Caco-2 (cell line): ENCODE results near the gene HERC4. TPM values are rescaled to one million over a fixed set of nuclear protein-coding genes. Genes with fewer than 3 reads are reported as not detected.

Experiments
- BruUV-seq: library from RNA; stranded (reverse); fragments of 400-500 nt; replicated peaks from 2 replicates; lab custom pipeline; 2021; lab: Mats Ljungman, UMichigan
- CTCF ChIA-PET: fragments of 300-600 bp; sonication (Branson Sonifier 250); formaldehyde crosslinking; loops from one replicate; lab custom pipeline; 2022; ENCODE audit warnings: antibody characterized with exemption; lab: Charles Lee
- POLR2A ChIA-PET: fragments of 300-600 bp; sonication (Branson Sonifier 250); formaldehyde crosslinking; loops from one replicate; lab custom pipeline; 2022; ENCODE audit warnings: antibody characterized with exemption; lab: Charles Lee
- DNase-seq, 2 experiments: peaks; one replicate each; pipeline versions ENCODE4 v3.0.0 to v3.0.0-alpha.2; 2020 to 2022
- H3K27me3 ChIP-seq: replicated peaks from 2 replicates; pipeline ENCODE4 v1.6.0; 2011; ENCODE audit warnings: low read length; ENCODE audit not compliant: control insufficient read depth, insufficient read depth
- H3K36me3 ChIP-seq: 2 replicates; pipeline ENCODE4 v1.5.1; 2011; ENCODE audit warnings: low read length; ENCODE audit not compliant: control insufficient read depth, insufficient read depth
- H3K4me1 ChIP-seq: fragments of 250-450 bp; sonication (Bioruptor Pico); 2 replicates; pipeline ENCODE4 v1.5.1; 2020; ENCODE audit warnings: mild to moderate bottlenecking
- H3K4me3 ChIP-seq: 2 replicates; pipeline ENCODE4 v1.5.1; 2011; ENCODE audit warnings: low read depth, mild to moderate bottlenecking, control low read depth, low read length
- H3K9me3 ChIP-seq: fragments of 250-450 bp; sonication (Bioruptor Pico); 2 replicates; pipeline ENCODE4 v1.5.1; 2020; ENCODE audit warnings: mild to moderate bottlenecking, moderate library complexity
- H3K27ac Mint-ChIP-seq: one replicate; pipeline ENCODE4 v1.8.0; 2022; ENCODE audit warnings: mixed read lengths; ENCODE audit not compliant: unreplicated experiment
- H3K27me3 Mint-ChIP-seq: one replicate; pipeline ENCODE4 v1.8.0; 2022; ENCODE audit warnings: mixed read lengths; ENCODE audit not compliant: insufficient read depth, unreplicated experiment
- H3K36me3 Mint-ChIP-seq: one replicate; pipeline ENCODE4 v1.8.0; 2022; ENCODE audit warnings: mild to moderate bottlenecking, mixed read lengths; ENCODE audit not compliant: insufficient read depth, unreplicated experiment
- H3K4me1 Mint-ChIP-seq: one replicate; pipeline ENCODE4 v1.8.0; 2022; ENCODE audit warnings: low read depth, mixed read lengths; ENCODE audit not compliant: unreplicated experiment
- H3K4me3 Mint-ChIP-seq: one replicate; pipeline ENCODE4 v1.8.0; 2022; ENCODE audit warnings: mild to moderate bottlenecking, moderate library complexity, mixed read lengths; ENCODE audit not compliant: unreplicated experiment
- H3K9me3 Mint-ChIP-seq: one replicate; pipeline ENCODE4 v1.8.0; 2022; ENCODE audit warnings: mixed read lengths; ENCODE audit not compliant: unreplicated experiment
- intact Hi-C: fragments of 100-400 bp; cut with micrococcal nuclease; formaldehyde crosslinking; loops from one replicate; pipeline ENCODE4 v1.10.0; 2022; ENCODE audit not compliant: unreplicated experiment
- total RNA-seq: library from RNA; stranded (reverse); gene quantifications from 2 replicates; pipeline ENCODE4 v1.2.3, GENCODE V29; 2022
- TF ChIP-seq, protein P1 (sequence below), 2 experiments: fragments of 200-600 bp in 1 of 2; IDR thresholded peaks; 1 replicate in 1 of 2; 2 replicates in 1 of 2; pipeline versions ENCODE4 v1.5.1 to v1.8.0; 2011 to 2022; ENCODE audit warnings: antibody characterized with exemption in 1 of 2, control low read depth in 1 of 2, inconsistent platforms in 1 of 2, low read depth in 1 of 2, low read length in 1 of 2, mild to moderate bottlenecking in 1 of 2, moderate library complexity in 1 of 2; ENCODE audit not compliant: insufficient read depth in 1 of 2, severe bottlenecking in 1 of 2, unreplicated experiment in 1 of 2

The HERC4 gene
- total RNA-seq, 1 experiment from 2014 or later = 59.4 TPM

DNA sequence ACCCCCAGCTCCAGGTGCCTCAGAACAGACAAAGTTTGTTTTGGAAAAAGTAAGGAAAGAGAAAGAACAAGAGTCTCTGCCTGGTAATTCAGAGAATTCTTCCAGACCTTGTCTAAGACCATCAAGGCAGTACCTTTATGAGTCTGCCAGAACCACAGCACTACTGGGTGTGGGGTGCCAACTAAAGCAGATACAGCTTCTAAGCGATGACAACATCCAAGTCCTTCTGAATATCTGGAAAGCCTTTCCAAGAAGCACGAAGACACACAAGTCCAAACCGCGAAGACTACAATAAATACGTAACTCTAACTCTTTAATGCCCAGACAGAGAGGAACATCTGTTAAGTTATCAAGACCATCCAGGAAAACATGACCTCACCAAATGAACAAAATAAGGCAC lies 96.3 kb downstream of the HERC4 start:
- DNase-seq = no peak
- H3K9me3 ChIP-seq = no peaks in the 10 kb centered on the region
- ChIA-PET CTCF (no interaction called here), POLR2A (no interaction called here)
- no peaks in the 10 kb centered on the region for H3K27me3 ChIP-seq
- Mint-ChIP-seq H3K4me3 (no peak overlapping the region), H3K27me3 (no peaks in the 10 kb centered on the region), H3K27ac (peak overlapping the region; percentile 5), H3K36me3 (peaks cover 43% of the 10 kb centered on the region), H3K9me3 (peaks cover under 1% of the 10 kb centered on the region), H3K4me1 (peaks cover 22% of the 10 kb centered on the region)
- TF ChIP-seq, protein P1, sequence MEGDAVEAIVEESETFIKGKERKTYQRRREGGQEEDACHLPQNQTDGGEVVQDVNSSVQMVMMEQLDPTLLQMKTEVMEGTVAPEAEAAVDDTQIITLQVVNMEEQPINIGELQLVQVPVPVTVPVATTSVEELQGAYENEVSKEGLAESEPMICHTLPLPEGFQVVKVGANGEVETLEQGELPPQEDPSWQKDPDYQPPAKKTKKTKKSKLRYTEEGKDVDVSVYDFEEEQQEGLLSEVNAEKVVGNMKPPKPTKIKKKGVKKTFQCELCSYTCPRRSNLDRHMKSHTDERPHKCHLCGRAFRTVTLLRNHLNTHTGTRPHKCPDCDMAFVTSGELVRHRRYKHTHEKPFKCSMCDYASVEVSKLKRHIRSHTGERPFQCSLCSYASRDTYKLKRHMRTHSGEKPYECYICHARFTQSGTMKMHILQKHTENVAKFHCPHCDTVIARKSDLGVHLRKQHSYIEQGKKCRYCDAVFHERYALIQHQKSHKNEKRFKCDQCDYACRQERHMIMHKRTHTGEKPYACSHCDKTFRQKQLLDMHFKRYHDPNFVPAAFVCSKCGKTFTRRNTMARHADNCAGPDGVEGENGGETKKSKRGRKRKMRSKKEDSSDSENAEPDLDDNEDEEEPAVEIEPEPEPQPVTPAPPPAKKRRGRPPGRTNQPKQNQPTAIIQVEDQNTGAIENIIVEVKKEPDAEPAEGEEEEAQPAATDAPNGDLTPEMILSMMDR (IDR thresholded peaks at IDR 0.05; ENCODE audit: insufficient read depth in 1 of 2, low read depth in 1 of 2, low read length in 1 of 2, severe bottlenecking in 1 of 2, unreplicated experiment in 1 of 2) = no peak
- H3K4me3 ChIP-seq = no peak overlapping the region
- peaks cover 11% of the 10 kb centered on the region; the same call in 1 of the 2 replicates for H3K4me1 ChIP-seq
- H3K36me3 ChIP-seq = peaks cover 7% of the 10 kb centered on the region
- intact Hi-C loops = no loop called here
- BruUV-seq = no TSS peak

DNA sequence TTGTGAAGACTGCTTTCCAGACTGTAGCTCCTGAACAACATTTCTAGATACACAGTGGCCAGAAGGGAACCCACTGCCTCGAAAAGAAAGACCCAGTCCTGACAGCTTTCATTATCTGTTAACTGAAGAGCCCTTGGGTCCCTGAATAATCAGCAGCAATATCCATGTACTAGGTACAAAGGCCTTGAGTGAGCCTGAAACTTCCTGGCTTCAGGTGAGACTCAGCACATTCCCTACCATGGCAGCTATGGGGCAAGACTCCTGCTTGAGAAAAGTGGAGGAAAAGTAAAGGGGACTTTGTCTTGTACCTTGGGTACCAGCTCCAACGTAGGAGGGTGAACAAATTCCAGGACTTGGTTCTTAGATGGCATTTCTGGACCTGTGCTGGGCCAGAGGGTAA lies 97.8 kb downstream of the HERC4 start:
- Mint-ChIP-seq H3K9me3 (peaks cover 9% of the 10 kb centered on the region), H3K27me3 (no peaks in the 10 kb centered on the region), H3K4me1 (peaks cover 22% of the 10 kb centered on the region), H3K27ac (no peak overlapping the region), H3K4me3 (no peak overlapping the region), H3K36me3 (peaks cover 41% of the 10 kb centered on the region)
- CTCF ChIA-PET = no interaction called here
- POLR2A ChIA-PET = no interaction called here
- no peaks in the 10 kb centered on the region for H3K27me3 ChIP-seq
- no peak for DNase-seq
- H3K9me3 ChIP-seq = no peaks in the 10 kb centered on the region
- TF ChIP-seq, protein P1 (IDR thresholded peaks at IDR 0.05; ENCODE audit: insufficient read depth in 1 of 2, low read depth in 1 of 2, low read length in 1 of 2, severe bottlenecking in 1 of 2, unreplicated experiment in 1 of 2) = no peak
- H3K36me3 ChIP-seq = peaks cover 7% of the 10 kb centered on the region
- H3K4me1 ChIP-seq = peaks cover 11% of the 10 kb centered on the region; the same call in 1 of the 2 replicates
- H3K4me3 ChIP-seq = no peak overlapping the region
- BruUV-seq = no TSS peak
- intact Hi-C loops = no loop called here

DNA sequence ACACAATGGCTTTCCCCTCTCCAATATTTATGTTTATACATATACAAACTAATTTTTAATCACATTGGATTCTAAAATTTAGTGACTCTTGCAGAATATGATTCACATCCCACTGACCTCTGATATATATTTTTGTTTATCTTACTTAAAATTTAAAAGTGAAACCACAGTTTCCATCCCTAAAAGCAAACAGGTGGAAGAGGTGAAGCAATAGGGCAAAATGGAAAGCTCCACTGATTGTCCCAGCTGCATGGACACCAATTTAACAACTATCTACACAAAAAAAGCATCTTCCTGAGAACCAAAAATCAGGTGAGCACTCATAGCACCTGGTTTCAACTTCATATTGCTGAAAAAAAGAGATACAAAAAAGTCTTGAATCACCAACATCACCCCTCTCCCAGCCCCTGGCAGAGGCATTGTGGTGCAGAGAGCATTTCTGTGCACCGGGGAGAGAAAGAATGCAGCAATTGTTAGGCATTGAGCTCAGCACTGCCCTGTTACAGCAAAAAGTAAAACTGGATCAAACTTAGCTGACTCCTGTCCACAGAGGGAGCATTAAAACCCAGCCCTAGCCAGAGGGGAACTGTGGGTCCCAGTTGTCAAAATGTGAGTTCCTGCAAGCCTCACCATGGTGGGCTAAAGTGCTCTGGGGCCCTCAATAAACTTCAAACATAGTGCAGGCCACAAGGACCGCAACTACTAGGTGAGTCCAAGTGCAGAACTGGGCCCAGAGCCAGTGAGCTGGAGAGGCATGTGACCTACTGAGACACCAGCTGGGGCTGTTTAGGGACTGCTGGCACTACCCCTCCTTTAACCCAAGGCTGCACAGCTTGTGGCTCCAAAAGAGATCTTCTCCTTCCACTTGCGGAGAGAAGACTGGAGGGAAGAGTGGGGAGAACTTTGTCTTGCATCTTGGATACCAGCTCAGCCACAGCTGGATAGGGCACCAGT lies 98.5 kb downstream of the HERC4 start:
- peaks cover 4% of the 10 kb centered on the region for H3K9me3 ChIP-seq
- peaks cover 46% of the 10 kb centered on the region for H3K36me3 Mint-ChIP-seq
- TF ChIP-seq, protein P1 (IDR thresholded peaks at IDR 0.05; ENCODE audit: insufficient read depth in 1 of 2, low read depth in 1 of 2, low read length in 1 of 2, severe bottlenecking in 1 of 2, unreplicated experiment in 1 of 2) = no peak
- peaks cover 22% of the 10 kb centered on the region for H3K4me1 Mint-ChIP-seq
- BruUV-seq = no TSS peak
- H3K27me3 ChIP-seq = no peaks in the 10 kb centered on the region
- intact Hi-C loops = no loop called here
- no peak overlapping the region for H3K27ac Mint-ChIP-seq
- H3K4me3 Mint-ChIP-seq = no peak overlapping the region
- POLR2A ChIA-PET = no interaction called here
- no peaks in the 10 kb centered on the region for H3K27me3 Mint-ChIP-seq
- CTCF ChIA-PET = interaction anchor here (0.7 kb wide), 2 partner anchors 9 to 310 kb away, joined by 4 read pairs; no protein-coding TSS in a partner anchor
- peaks cover 11% of the 10 kb centered on the region; the same call in 1 of the 2 replicates for H3K4me1 ChIP-seq
- no peak overlapping the region for H3K4me3 ChIP-seq
- DNase-seq = no peak
- H3K9me3 Mint-ChIP-seq = peaks cover 9% of the 10 kb centered on the region
- peaks cover 8% of the 10 kb centered on the region for H3K36me3 ChIP-seq
